CD4-positive, alpha-beta memory T cell (primary cell): ENCODE measurements around the gene CTNNAL1. TPM values are rescaled to one million over a fixed set of nuclear protein-coding genes. Genes with fewer than 3 reads are reported as not detected.
A peak's percentile ranks its signal among the peaks of the same experiment; 100 is the strongest.

Experiments
- CTCF ChIA-PET: fragments of 350-600 bp; sonication (Branson Sonifier 250); formaldehyde crosslinking; loops from one replicate; lab custom pipeline; 2021; ENCODE audit warnings: inconsistent platforms; ENCODE audit not compliant: partially characterized antibody; lab: Charles Lee
- POLR2A ChIA-PET: fragments of 350-600 bp; sonication (Branson Sonifier 250); formaldehyde crosslinking; loops from one replicate; lab custom pipeline; 2021; ENCODE audit not compliant: partially characterized antibody; lab: Charles Lee
- DNase-seq, 5 donors: peaks; one replicate each; pipeline versions ENCODE4 v3.0.0 to v3.0.0-alpha.2; 2020 to 2022; ENCODE audit warnings: mixed read lengths in 1 of 5
- H3K27ac ChIP-seq: one replicate; pipeline ENCODE4 v1.7.0; 2013; ENCODE audit warnings: low read depth, low read length
- H3K27me3 ChIP-seq: 2 replicates; pipeline ENCODE4 v1.7.0; 2013; ENCODE audit warnings: mild to moderate bottlenecking, low read length, moderate library complexity; ENCODE audit not compliant: insufficient read depth
- H3K36me3 ChIP-seq: 2 replicates; pipeline ENCODE4 v1.7.0; 2013; ENCODE audit warnings: mild to moderate bottlenecking, low read length, moderate library complexity; ENCODE audit not compliant: insufficient read depth
- H3K4me1 ChIP-seq: 2 replicates; pipeline ENCODE4 v1.7.0; 2013; ENCODE audit warnings: mild to moderate bottlenecking, low read length, moderate library complexity; ENCODE audit not compliant: insufficient read depth
- H3K4me3 ChIP-seq, 2 donors: one replicate each; pipeline ENCODE4 v1.7.0; 2013; ENCODE audit warnings: low read length in 2 of 2, mild to moderate bottlenecking in 1 of 2
- H3K9me3 ChIP-seq, 2 donors: one replicate each; pipeline ENCODE4 v1.7.0; 2013; ENCODE audit warnings: low read length in 2 of 2, control low read depth in 1 of 2; ENCODE audit not compliant: control insufficient read depth in 1 of 2
- H3K27ac Mint-ChIP-seq, 7 donors: one replicate each; pipeline ENCODE4 v1.8.0; 2020 to 2021; ENCODE audit warnings: mixed read lengths in 7 of 7, mild to moderate bottlenecking in 6 of 7, inconsistent platforms in 3 of 7, moderate library complexity in 3 of 7
- H3K27me3 Mint-ChIP-seq, 2 donors: one replicate each; pipeline ENCODE4 v1.8.0; 2020 to 2021; ENCODE audit warnings: mixed read lengths in 2 of 2
- H3K36me3 Mint-ChIP-seq, 2 donors: one replicate each; pipeline ENCODE4 v1.8.0; 2020 to 2021; ENCODE audit warnings: mixed read lengths in 2 of 2, inconsistent platforms in 1 of 2, mild to moderate bottlenecking in 1 of 2
- H3K4me1 Mint-ChIP-seq, 4 donors: one replicate each; pipeline ENCODE4 v1.8.0; 2020 to 2021; ENCODE audit warnings: mixed read lengths in 4 of 4, mild to moderate bottlenecking in 1 of 4
- H3K4me3 Mint-ChIP-seq, 8 donors: one replicate each; pipeline ENCODE4 v1.8.0; 2020 to 2021; ENCODE audit warnings: mixed read lengths in 8 of 8, mild to moderate bottlenecking in 7 of 8, moderate library complexity in 6 of 8, inconsistent platforms in 3 of 8
- H3K9me3 Mint-ChIP-seq, 8 donors: one replicate each; pipeline ENCODE4 v1.8.0; 2020 to 2021; ENCODE audit warnings: mixed read lengths in 8 of 8, mild to moderate bottlenecking in 5 of 8, inconsistent platforms in 3 of 8, moderate library complexity in 1 of 8
- intact Hi-C: fragments of 100-400 bp; cut with micrococcal nuclease; formaldehyde crosslinking; loops from one replicate; pipeline ENCODE4 v1.15.1; 2023
- polyA plus RNA-seq, 2 donors: library from polyadenylated mRNA; unstranded; fragments of 300-500 nt; fragmentation: Illumina TruSeq; gene quantifications; one replicate each; pipeline ENCODE4 v1.2.3, GENCODE V29; 2021
- total RNA-seq, 2 experiments: library from RNA; stranded (reverse); gene quantifications; one replicate each; pipeline ENCODE4 v1.2.3, GENCODE V29; 2021

CTNNAL1 gene
- total and polyA plus RNA-seq, 4 experiments from 2014 or later = 1.8 to 3.3 (median 2.5) TPM

GRCh38 chr9:109037946-109038715 lies 24.8 kb upstream of the CTNNAL1 start:
- H3K4me3 ChIP-seq = no peak overlapping the region
- H3K4me1 ChIP-seq = no peaks in the 10 kb centered on the region
- Mint-ChIP-seq H3K4me1 (peaks cover 0 to 8% (median 4%) of the 10 kb centered on the region in 4 donors), H3K36me3 (peaks cover 54 to 66% of the 10 kb centered on the region in 2 donors), H3K4me3 (no peak overlapping the region), H3K27me3 (no peaks in the 10 kb centered on the region), H3K27ac (peak overlapping the region in 2 of 7 donors; percentile 3 to 19), H3K9me3 (peaks cover 0 to 4% (median 0%) of the 10 kb centered on the region in 8 donors)
- no peak overlapping the region for H3K27ac ChIP-seq
- no peak for DNase-seq
- ChIA-PET CTCF (no interaction called here), POLR2A (no interaction called here)
- no peaks in the 10 kb centered on the region for H3K9me3 ChIP-seq
- intact Hi-C loops = no loop called here
- H3K36me3 ChIP-seq = peaks cover 13% of the 10 kb centered on the region
- no peaks in the 10 kb centered on the region for H3K27me3 ChIP-seq

GRCh38 chr9:109036744-109037680 lies 23.7 kb upstream of the CTNNAL1 start:
- no peaks in the 10 kb centered on the region for H3K9me3 ChIP-seq
- intact Hi-C loops = no loop called here
- H3K4me3 Mint-ChIP-seq = no peak overlapping the region
- H3K4me3 ChIP-seq = no peak overlapping the region
- ChIA-PET CTCF (no interaction called here), POLR2A (no interaction called here)
- DNase-seq = no peak
- no peaks in the 10 kb centered on the region for H3K27me3 ChIP-seq
- peaks cover 14% of the 10 kb centered on the region for H3K36me3 ChIP-seq
- H3K27me3 Mint-ChIP-seq = no peaks in the 10 kb centered on the region
- peaks cover 0 to 8% (median 4%) of the 10 kb centered on the region in 4 donors for H3K4me1 Mint-ChIP-seq
- H3K36me3 Mint-ChIP-seq = peaks cover 48 to 66% of the 10 kb centered on the region in 2 donors
- H3K27ac ChIP-seq = no peak overlapping the region
- no peaks in the 10 kb centered on the region for H3K9me3 Mint-ChIP-seq
- no peaks in the 10 kb centered on the region for H3K4me1 ChIP-seq
- peak overlapping the region in 4 of 7 donors; percentile 7 to 72 (median 32) for H3K27ac Mint-ChIP-seq

GRCh38 chr9:109035684-109036423 lies 22.6 kb upstream of the CTNNAL1 start:
- no peaks in the 10 kb centered on the region for H3K9me3 ChIP-seq
- H3K9me3 Mint-ChIP-seq = no peaks in the 10 kb centered on the region
- H3K4me3 ChIP-seq = no peak overlapping the region
- peak overlapping the region in 2 of 7 donors; percentile 27 to 72 for H3K27ac Mint-ChIP-seq
- POLR2A ChIA-PET = no interaction called here
- peaks cover 0 to 8% (median 6%) of the 10 kb centered on the region in 4 donors for H3K4me1 Mint-ChIP-seq
- no peaks in the 10 kb centered on the region for H3K27me3 Mint-ChIP-seq
- no peaks in the 10 kb centered on the region for H3K27me3 ChIP-seq
- no peak for DNase-seq
- peaks cover 46 to 70% of the 10 kb centered on the region in 2 donors for H3K36me3 Mint-ChIP-seq
- H3K27ac ChIP-seq = no peak overlapping the region
- peaks cover 19% of the 10 kb centered on the region for H3K36me3 ChIP-seq
- no peaks in the 10 kb centered on the region for H3K4me1 ChIP-seq
- H3K4me3 Mint-ChIP-seq = no peak overlapping the region
- intact Hi-C loops = no loop called here
- CTCF ChIA-PET = no interaction called here

GRCh38 chr9:109033941-109034700 lies 20.8 kb upstream of the CTNNAL1 start:
- H3K36me3 ChIP-seq = peaks cover 19% of the 10 kb centered on the region
- POLR2A ChIA-PET = no interaction called here
- Mint-ChIP-seq H3K27me3 (no peaks in the 10 kb centered on the region), H3K9me3 (no peaks in the 10 kb centered on the region), H3K4me1 (peaks cover 0 to 7% (median 3%) of the 10 kb centered on the region in 4 donors), H3K27ac (peak overlapping the region in 3 of 7 donors; percentile 30 to 50 (median 38)), H3K4me3 (no peak overlapping the region), H3K36me3 (peaks cover 34 to 72% of the 10 kb centered on the region in 2 donors)
- H3K27ac ChIP-seq = no peak overlapping the region
- H3K4me1 ChIP-seq = no peaks in the 10 kb centered on the region
- no peak overlapping the region for H3K4me3 ChIP-seq
- H3K27me3 ChIP-seq = no peaks in the 10 kb centered on the region
- DNase-seq = no peak
- intact Hi-C loops = no loop called here
- CTCF ChIA-PET = no interaction called here
- H3K9me3 ChIP-seq = no peaks in the 10 kb centered on the region

GRCh38 chr9:109031241-109031640 lies 17.9 kb upstream of the CTNNAL1 start:
- Histone ChIP-seq H3K4me1 (no peaks in the 10 kb centered on the region), H3K4me3 (no peak overlapping the region), H3K9me3 (no peaks in the 10 kb centered on the region), H3K27me3 (no peaks in the 10 kb centered on the region), H3K27ac (no peak overlapping the region), H3K36me3 (peaks cover 12% of the 10 kb centered on the region)
- no peak overlapping the region for H3K4me3 Mint-ChIP-seq
- no peak for DNase-seq
- H3K9me3 Mint-ChIP-seq = no peaks in the 10 kb centered on the region
- peaks cover 0 to 7% (median 5%) of the 10 kb centered on the region in 4 donors for H3K4me1 Mint-ChIP-seq
- H3K36me3 Mint-ChIP-seq = peaks cover 40 to 66% of the 10 kb centered on the region in 2 donors
- H3K27me3 Mint-ChIP-seq = no peaks in the 10 kb centered on the region
- ChIA-PET POLR2A (no interaction called here), CTCF (no interaction called here)
- intact Hi-C loops = no loop called here
- peak overlapping the region in 1 of 7 donors; percentile 10 for H3K27ac Mint-ChIP-seq

- H3K4me1 ChIP-seq = no peaks in the 10 kb centered on the region
- no peak overlapping the region for H3K27ac ChIP-seq
- Mint-ChIP-seq H3K4me1 (peaks cover 0 to 12% (median 8%) of the 10 kb centered on the region in 4 donors), H3K27me3 (no peaks in the 10 kb centered on the region), H3K27ac (no peak overlapping the region), H3K4me3 (no peak overlapping the region), H3K9me3 (no peaks in the 10 kb centered on the region), H3K36me3 (peaks cover 37 to 65% of the 10 kb centered on the region in 2 donors)
- no peak overlapping the region for H3K4me3 ChIP-seq
- intact Hi-C loops = no loop called here
- ChIA-PET POLR2A (no interaction called here), CTCF (no interaction called here)
- H3K36me3 ChIP-seq = peaks cover 12% of the 10 kb centered on the region
- no peaks in the 10 kb centered on the region for H3K27me3 ChIP-seq
- no peaks in the 10 kb centered on the region for H3K9me3 ChIP-seq
- DNase-seq = no peak
Observed at GRCh38 chr9:109030426-109030825, 17.1 kb upstream of the CTNNAL1 start.
